Measurements from ENCODE around the gene ROBO2. TPM values are rescaled to one million over a fixed set of nuclear protein-coding genes. Genes with fewer than 3 reads are reported as not detected.

The ROBO2 gene
- total RNA-seq, 2 donors from 2014 or later, result 2.5 to 2.9 TPM

GRCh38 chr3:77171026-77171425 lies 131.1 kb downstream of the ROBO2 start:
- no peaks in the 10 kb centered on the region for H3K36me3 Mint-ChIP-seq (ENCODE audit: low read depth)
- H3K27ac Mint-ChIP-seq, result no peak overlapping the region
- WGBS, 2 experiments (ENCODE audit: insufficient coverage in 1 of 2, insufficient read length in 1 of 2), result 86 to 90% methylated on average over 4 to 5 of the region's 5 CpGs
- TF ChIP-seq CTCF (conservative IDR thresholded peaks at IDR 0.05), result no peak
- H3K4me3 Mint-ChIP-seq, result no peak overlapping the region
- DNase-seq, result no peak
- H3K27me3 Mint-ChIP-seq (ENCODE audit: insufficient read depth), result no peaks in the 10 kb centered on the region
- Histone ChIP-seq H3K9me3 (ENCODE audit: control insufficient read depth, low read length) (no peaks in the 10 kb centered on the region), H3K27me3 (ENCODE audit: control insufficient read depth, insufficient read depth, low read length, poor library complexity, severe bottlenecking) (no peaks in the 10 kb centered on the region), H3K9ac (ENCODE audit: extremely low read depth, low read length, poor library complexity, severe bottlenecking) (no peak overlapping the region), H3K27ac (ENCODE audit: low read depth, low read length) (no peak overlapping the region), H3K4me1 (ENCODE audit: control insufficient read depth, insufficient read depth, low read length) (no peaks in the 10 kb centered on the region), H3K4me3 (ENCODE audit: low read length) (no peak overlapping the region), H3K36me3 (ENCODE audit: control insufficient read depth, insufficient read depth, low read length) (no peaks in the 10 kb centered on the region)
- H3K9me3 Mint-ChIP-seq, result no peaks in the 10 kb centered on the region
- peaks cover 8% of the 10 kb centered on the region for H3K4me1 Mint-ChIP-seq

GRCh38 chr3:77179762-77180161 lies 139.9 kb downstream of the ROBO2 start:
- H3K36me3 Mint-ChIP-seq (ENCODE audit: low read depth), result no peaks in the 10 kb centered on the region
- no peak overlapping the region for H3K4me3 Mint-ChIP-seq
- peaks cover 3% of the 10 kb centered on the region for H3K4me1 ChIP-seq (ENCODE audit: control insufficient read depth, insufficient read depth, low read length)
- H3K36me3 ChIP-seq (ENCODE audit: control insufficient read depth, insufficient read depth, low read length), result no peaks in the 10 kb centered on the region
- TF ChIP-seq CTCF (conservative IDR thresholded peaks at IDR 0.05), result no peak
- H3K9me3 Mint-ChIP-seq, result no peaks in the 10 kb centered on the region
- no peak overlapping the region for H3K27ac ChIP-seq (ENCODE audit: low read depth, low read length)
- DNase-seq, result no peak
- no peak overlapping the region for H3K9ac ChIP-seq (ENCODE audit: extremely low read depth, low read length, poor library complexity, severe bottlenecking)
- H3K4me3 ChIP-seq (ENCODE audit: low read length), result no peak overlapping the region
- H3K27ac Mint-ChIP-seq, result no peak overlapping the region
- H3K9me3 ChIP-seq (ENCODE audit: control insufficient read depth, low read length), result no peaks in the 10 kb centered on the region
- peaks cover 7% of the 10 kb centered on the region for H3K4me1 Mint-ChIP-seq
- no peaks in the 10 kb centered on the region for H3K27me3 ChIP-seq (ENCODE audit: control insufficient read depth, insufficient read depth, low read length, poor library complexity, severe bottlenecking)
- H3K27me3 Mint-ChIP-seq (ENCODE audit: insufficient read depth), result no peaks in the 10 kb centered on the region
- WGBS, 2 experiments (ENCODE audit: insufficient coverage in 1 of 2, insufficient read length in 1 of 2), result 86 to 87% methylated on average over 3 to 5 of the region's 5 CpGs

- Histone ChIP-seq H3K27ac (ENCODE audit: low read depth, low read length) (no peak overlapping the region), H3K9me3 (ENCODE audit: control insufficient read depth, low read length) (no peaks in the 10 kb centered on the region), H3K36me3 (ENCODE audit: control insufficient read depth, insufficient read depth, low read length) (no peaks in the 10 kb centered on the region), H3K9ac (ENCODE audit: extremely low read depth, low read length, poor library complexity, severe bottlenecking) (no peak overlapping the region), H3K4me1 (ENCODE audit: control insufficient read depth, insufficient read depth, low read length) (peaks cover 3% of the 10 kb centered on the region), H3K4me3 (ENCODE audit: low read length) (no peak overlapping the region), H3K27me3 (ENCODE audit: control insufficient read depth, insufficient read depth, low read length, poor library complexity, severe bottlenecking) (no peaks in the 10 kb centered on the region)
- peaks cover 7% of the 10 kb centered on the region for H3K4me1 Mint-ChIP-seq
- DNase-seq, result no peak
- TF ChIP-seq CTCF (conservative IDR thresholded peaks at IDR 0.05), result no peak
- no peaks in the 10 kb centered on the region for H3K27me3 Mint-ChIP-seq (ENCODE audit: insufficient read depth)
- no peak overlapping the region for H3K27ac Mint-ChIP-seq
- no peaks in the 10 kb centered on the region for H3K36me3 Mint-ChIP-seq (ENCODE audit: low read depth)
- WGBS, 2 experiments (ENCODE audit: insufficient coverage in 1 of 2, insufficient read length in 1 of 2), result 89 to 100% methylated on average over 2 to 4 of the region's 4 CpGs
- H3K4me3 Mint-ChIP-seq, result no peak overlapping the region
- no peaks in the 10 kb centered on the region for H3K9me3 Mint-ChIP-seq
Measured at GRCh38 chr3:77182341-77182740, 142.4 kb downstream of the ROBO2 start.
